GM21723 (cell line): Measurements from ENCODE around the gene LRCH1.

Source experiments
- ATAC-seq: cut with Tn5 transposase; IDR thresholded peaks from one replicate; pipeline ENCODE4 v1.9.1; 2021; ENCODE audit warnings: mild to moderate bottlenecking, moderate library complexity; ENCODE audit not compliant: unreplicated experiment

The LRCH1 gene

GRCh38 chr13:46775385-46776107 lies 222.6 kb downstream of the LRCH1 start:
- ATAC-seq: no peak

- ATAC-seq: no peak
These were observed 225.1 kb downstream of the LRCH1 start for GRCh38 chr13:46778095-46778494.

DNA sequence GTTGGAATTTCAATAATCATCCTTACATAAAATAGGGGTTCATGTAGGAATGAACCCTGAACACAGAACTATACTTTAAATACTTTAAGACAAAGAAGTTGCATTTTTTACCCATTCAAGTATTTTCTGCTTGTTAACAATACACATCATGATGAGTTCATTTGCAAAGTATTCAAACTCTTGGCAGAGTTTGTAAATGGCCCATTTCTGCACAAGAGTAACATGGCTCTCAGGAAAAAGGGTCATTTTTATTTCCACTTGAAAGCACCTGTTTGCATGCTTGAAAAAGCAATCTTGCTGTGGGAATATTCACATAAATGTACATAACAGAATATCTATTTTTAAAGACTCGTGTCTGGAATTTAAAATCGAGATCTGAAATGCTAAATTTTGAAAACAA lies 225.9 kb downstream of the LRCH1 start:
- ATAC-seq: no peak

GRCh38 chr13:46782066-46782465 lies 229.1 kb downstream of the LRCH1 start:
- no peak for ATAC-seq

- no peak for ATAC-seq
These were observed 229.7 kb downstream of the LRCH1 start for GRCh38 chr13:46782691-46783090.

DNA sequence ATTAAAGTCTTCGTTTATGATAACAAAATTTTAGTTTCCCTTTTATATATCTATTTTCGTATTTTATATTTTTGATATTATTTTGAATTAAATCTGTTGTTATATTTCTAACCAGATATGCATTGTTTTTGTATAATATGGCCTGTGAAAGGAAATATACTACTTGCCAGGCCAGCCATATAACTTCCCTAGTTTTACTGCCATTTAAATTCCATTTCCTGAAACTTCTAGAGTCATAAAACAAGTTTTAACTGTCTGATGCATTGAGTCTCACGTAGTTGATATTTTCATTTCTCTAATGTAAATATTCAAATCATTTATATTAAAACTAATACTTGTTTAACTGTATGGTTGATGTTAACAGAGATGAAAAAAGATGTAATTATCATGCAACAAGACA lies 230.5 kb downstream of the LRCH1 start:
- no peak for ATAC-seq

DNA sequence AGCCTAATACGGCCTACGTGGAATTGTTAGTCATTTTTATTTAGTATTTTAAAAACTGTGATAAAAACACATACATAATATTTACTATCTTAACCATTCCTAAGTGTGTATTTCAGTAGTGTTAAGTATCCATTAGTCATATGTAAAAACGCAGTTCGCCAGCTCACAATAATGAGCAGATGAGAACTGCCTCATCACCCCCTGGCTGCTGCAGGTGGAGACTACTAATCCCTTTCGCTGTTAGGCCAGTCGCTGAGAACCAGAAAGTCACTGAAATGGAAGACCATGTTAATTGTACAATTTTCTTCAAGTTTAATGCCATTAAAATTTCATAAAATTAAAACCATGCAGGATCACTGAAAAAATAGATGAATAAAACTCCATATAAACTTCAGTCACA lies 242.4 kb downstream of the LRCH1 start:
- no peak for ATAC-seq

GRCh38 chr13:46796129-46796514 lies 243.2 kb downstream of the LRCH1 start:
- no peak for ATAC-seq

GRCh38 chr13:46796515-46797474 lies 243.8 kb downstream of the LRCH1 start, which contains the start of gene ESD:
Gene ESD (minus strand): TSS chr13:46797161. CDS start chr13:46791413, 5,748 bp downstream.
- ATAC-seq: peak; percentile 87

GRCh38 chr13:46797501-46798237 lies 244.7 kb downstream of the LRCH1 start:
- no peak for ATAC-seq

GRCh38 chr13:46799139-46799538 lies 246.2 kb downstream of the LRCH1 start:
- no peak for ATAC-seq

- ATAC-seq: no peak
These were observed 248.9 kb downstream of the LRCH1 start for GRCh38 chr13:46801858-46802257.
